Measurements from ENCODE around the gene LRWD1. TPM values are rescaled to one million over a fixed set of nuclear protein-coding genes. Genes with fewer than 3 reads are reported as not detected.

Gene LRWD1
- total and polyA plus RNA-seq, 9 of the 15 experiments (the other 6 are each of a cell fraction or from before 2014, with no cell fraction given) = 0.61 to 66.0 (median 33.2) TPM

- no peak for TF ChIP-seq MCM5 (IDR thresholded peaks at IDR 0.05; ENCODE audit: low read depth)
- no peak for TF ChIP-seq ZNF316 (IDR thresholded peaks at IDR 0.05)
- TF ChIP-seq ZNF785 (CRISPR knock-in tag; IDR thresholded peaks at IDR 0.05) = no peak
- peak; percentile 56; the same call in 1 of the 2 replicates for TF ChIP-seq TOE1 (IDR thresholded peaks at IDR 0.05; ENCODE audit: borderline replicate concordance)
- no peak for TF ChIP-seq TOE1 (CRISPR knock-in tag; IDR thresholded peaks at IDR 0.05; ENCODE audit: borderline replicate concordance, low read depth)
- no peak for TF ChIP-seq SNRNP70 (optimal IDR thresholded peaks at IDR 0.05; ENCODE audit: low read depth, low read length)
- no peak for TF ChIP-seq CTCFL (IDR thresholded peaks at IDR 0.05; ENCODE audit: borderline replicate concordance, insufficient read depth, low read depth, low read length, poor library complexity, severe bottlenecking)
- TF ChIP-seq SP1 (CRISPR knock-in tag; IDR thresholded peaks at IDR 0.05) = no peak
- peak; percentile 92 for TF ChIP-seq USF2 (CRISPR knock-in tag; IDR thresholded peaks at IDR 0.05)
- TF ChIP-seq ID3 (CRISPR knock-in tag; IDR thresholded peaks at IDR 0.05) = no peak
- TF ChIP-seq ID3 (tag; IDR thresholded peaks at IDR 0.05) = no peak
- TF ChIP-seq UBTF (IDR thresholded peaks at IDR 0.05; ENCODE audit: borderline replicate concordance in 1 of 2, low read depth in 2 of 2, low read length in 2 of 2) = no peak
- TF ChIP-seq HDAC1 (IDR thresholded peaks at IDR 0.05) = no peak; a peak in 1 of 4 replicates
- TF ChIP-seq CGGBP1 (CRISPR knock-in tag; IDR thresholded peaks at IDR 0.05) = no peak
- TF ChIP-seq CLOCK (CRISPR knock-in tag; IDR thresholded peaks at IDR 0.05; ENCODE audit: borderline replicate concordance) = no peak
- no peak for TF ChIP-seq KDM4B (IDR thresholded peaks at IDR 0.05; ENCODE audit: borderline replicate concordance in 2 of 2, low read depth in 1 of 2)
These were observed 31.4 kb upstream of the LRWD1 start, which contains the start of gene ORAI2 (continued) for GRCh38 chr7:102433219-102434038.

Measured in K562 (cell line).